K562 (cell line): ENCODE data around the gene TARBP2. TPM values are rescaled to one million over a fixed set of nuclear protein-coding genes. Genes with fewer than 3 reads are reported as not detected.

Source experiments
- ATAC-seq: fragments of 200-7000 bp; cut with Tn5 transposase; 3 replicates; pipeline ENCODE4 v1.9.1; 2020; ENCODE audit warnings: moderate library complexity
- BruUV-seq: library from RNA; stranded (reverse); fragments of 400-500 nt; replicated peaks from 2 replicates; lab custom pipeline; 2021; lab: Mats Ljungman, UMichigan
- CTCF ChIA-PET: fragments of 300-600 bp; formaldehyde crosslinking; extraction: SDS; loops from one replicate; lab custom pipeline; 2021; ENCODE audit warnings: low intra/inter-chr PET ratio; lab: Yijun Ruan, JAX
- POLR2A ChIA-PET: fragments of 300-600, 350-650 bp; sonication (Branson Sonifier 250); formaldehyde crosslinking; extraction: SDS; loops from one replicate; lab custom pipeline; 2021; ENCODE audit warnings: antibody characterized with exemption, inconsistent platforms; lab: Yijun Ruan, JAX
- DNase-seq, 4 experiments: peaks; one replicate each; pipeline versions ENCODE4 v3.0.0 to v3.0.0-alpha.2; 2011 to 2018; ENCODE audit warnings: low spot score in 3 of 4, mixed read lengths in 3 of 4; ENCODE audit errors: extremely low read depth in 1 of 4
- FAIRE-seq: peaks from 2 replicates; lab custom pipeline; 2011; peaks lifted over from hg19 to GRCh38; lab: Jason Lieb, UNC
- H2AFZ ChIP-seq: 2 replicates; pipeline ENCODE4 v1.6.0; 2011; ENCODE audit warnings: low read depth, low read length, control low read depth, inconsistent platforms
- H3K27ac ChIP-seq: fragments of 200-600 bp; 3 replicates; pipeline ENCODE4 v1.8.0; 2011; ENCODE audit warnings: low read depth, mild to moderate bottlenecking, control low read depth, inconsistent platforms, low read length, moderate library complexity, mixed read lengths; ENCODE audit errors: extremely low read depth
- H3K27me3 ChIP-seq, 2 experiments: fragments of 300-600 bp in 1 of 2; 2 replicates in 1 of 2; 3 replicates in 1 of 2; pipeline versions ENCODE4 v1.6.0 to v1.8.0; 2011; ENCODE audit warnings: inconsistent platforms in 2 of 2, low read length in 2 of 2, mild to moderate bottlenecking in 1 of 2, mixed read lengths in 1 of 2, moderate library complexity in 1 of 2; ENCODE audit not compliant: control insufficient read depth in 2 of 2, insufficient read depth in 2 of 2
- H3K36me3 ChIP-seq: fragments of 300-600 bp; 3 replicates; pipeline ENCODE4 v1.8.0; 2011; ENCODE audit warnings: mild to moderate bottlenecking, low read length, inconsistent platforms; ENCODE audit not compliant: control insufficient read depth, insufficient read depth
- H3K4me1 ChIP-seq, 2 experiments: fragments of 200-600 bp in 1 of 2; replicated peaks in 1 of 2; 2 replicates in 1 of 2; 3 replicates in 1 of 2; pipeline versions ENCODE4 v1.5.1 to v1.8.0; 2011; ENCODE audit warnings: inconsistent platforms in 2 of 2, low read length in 2 of 2, mild to moderate bottlenecking in 1 of 2, mixed read lengths in 1 of 2, moderate library complexity in 1 of 2; ENCODE audit not compliant: control insufficient read depth in 2 of 2, insufficient read depth in 2 of 2
- H3K4me2 ChIP-seq: 2 replicates; pipeline ENCODE4 v1.6.1; 2011; ENCODE audit warnings: low read length, control low read depth, inconsistent platforms, mixed read lengths; ENCODE audit not compliant: insufficient read depth
- H3K4me3 ChIP-seq: fragments of 200-600 bp; sonication (generic), shearing (Covaris generic); 2 replicates; pipeline ENCODE4 v1.5.1; 2016; ENCODE audit warnings: control low read depth, inconsistent platforms
- H3K79me2 ChIP-seq: fragments of 200-600 bp; 3 replicates; pipeline ENCODE4 v1.8.0; 2011; ENCODE audit warnings: low read length, inconsistent platforms; ENCODE audit not compliant: control insufficient read depth, insufficient read depth
- H3K9ac ChIP-seq, 2 experiments: 2 replicates each; pipeline versions ENCODE4 v1.6.0 to v1.6.1; 2011; ENCODE audit warnings: low read depth in 2 of 2, low read length in 2 of 2, control low read depth in 1 of 2, inconsistent platforms in 1 of 2, mild to moderate bottlenecking in 1 of 2, mixed read lengths in 1 of 2; ENCODE audit not compliant: insufficient read depth in 1 of 2
- H3K9me1 ChIP-seq: one replicate; pipeline ENCODE4 v1.6.0; 2011; ENCODE audit warnings: inconsistent platforms, mild to moderate bottlenecking, low read length, moderate library complexity; ENCODE audit not compliant: control insufficient read depth, insufficient read depth
- H3K9me3 ChIP-seq: replicated peaks from 2 replicates; pipeline ENCODE4 v1.5.1; 2011; ENCODE audit warnings: low read depth, low read length, inconsistent platforms; ENCODE audit not compliant: control insufficient read depth, insufficient read depth
- H4K20me1 ChIP-seq: replicated peaks from 2 replicates; pipeline ENCODE4 v1.6.1; 2011; ENCODE audit warnings: low read length, inconsistent platforms, mixed read lengths; ENCODE audit not compliant: control insufficient read depth, insufficient read depth
- CEBPB ChIP-seq: fragments of 450-650 bp; IDR thresholded peaks from 2 replicates; pipeline ENCODE4 v1.6.1; 2016; ENCODE audit warnings: missing genetic modification characterization, missing compliant biosample characterization
- CEBPG ChIP-seq, 3 experiments: fragments of 200-800 bp in 1 of 3; sonication (Bioruptor generic) in 1 of 3; sonication (generic) in 1 of 3; formaldehyde crosslinking in 1 of 3; IDR thresholded peaks in 2 of 3; conservative IDR thresholded peaks in 1 of 3; 2 replicates each; pipeline versions ENCODE4 v1.6.1 to v1.8.0; 2016 to 2022; ENCODE audit warnings: missing compliant biosample characterization in 2 of 3, missing genetic modification characterization in 2 of 3, mild to moderate bottlenecking in 1 of 3, missing genetic modification reagents in 1 of 3
- GABPA ChIP-seq: fragments of 200-800 bp; sonication (Bioruptor generic); conservative IDR thresholded peaks from 2 replicates; pipeline ENCODE4 v1.6.1; 2016; ENCODE audit warnings: low read depth, missing genetic modification characterization, missing compliant biosample characterization
- NCOA2 ChIP-seq, 2 experiments: fragments of 450-650 bp; IDR thresholded peaks; 2 replicates each; pipeline ENCODE4 v1.6.1; 2018; ENCODE audit warnings: mild to moderate bottlenecking in 2 of 2, moderate library complexity in 1 of 2; ENCODE audit not compliant: partially characterized antibody in 2 of 2
- PHB ChIP-seq: fragments of 250-450 bp; sonication (Bioruptor Pico); IDR thresholded peaks from 2 replicates; pipeline ENCODE4 v1.5.0; 2021
- RBM39 ChIP-seq: fragments of 200-400 bp; formaldehyde crosslinking; optimal IDR thresholded peaks from 2 replicates; pipeline ENCODE3; 2018; ENCODE audit warnings: low read depth, low read length
- TFE3 ChIP-seq: fragments of 450-650 bp; formaldehyde crosslinking; IDR thresholded peaks from 2 replicates; pipeline ENCODE4 v1.4.0; 2020; ENCODE audit warnings: mild to moderate bottlenecking, mixed read lengths
- WGBS: fragments of 100-300 bp; shearing (Covaris generic); methylation state at CpG from one replicate; pipeline ENCODE4 v1.1.6; 2016; ENCODE audit warnings: low coverage, mixed read lengths; ENCODE audit not compliant: insufficient coverage; ENCODE audit errors: missing lambda C conversion rate; 5-methylcytosine and 5-hydroxymethylcytosine counted together
- in situ Hi-C: fragments of 300-500 bp; cut with MboI; formaldehyde crosslinking; loops from 4 replicates; pipeline ENCODE4 v1.15.0; 2018; ENCODE audit warnings: inconsistent platforms, mixed read lengths
- intact Hi-C: fragments of 100-400 bp; cut with micrococcal nuclease; formaldehyde crosslinking; loops from 2 replicates; pipeline ENCODE4 v1.14.2; 2022
- polyA plus RNA-seq, 8 experiments: library from polyadenylated mRNA; depleted of rRNA in 4 of 8; stranded (reverse) in 5 of 8; unstranded in 3 of 8; fragments of >200 nt; fragmentation: Nextera tagmentation in 2 of 8; fragmentation: Illumina TruSeq in 1 of 8; extraction: Ambion mirVana in 2 of 8; extraction: Trizol in 1 of 8; gene quantifications; 2 replicates each; pipeline versions ENCODE4 v1.2.1 to v1.2.3, GENCODE V29; 2011 to 2014; ENCODE audit warnings: inconsistent platforms in 1 of 8, missing spikeins in 1 of 8
- total RNA-seq, 7 experiments: library from RNA; depleted of rRNA in 6 of 7; stranded (reverse); fragments of >200 nt in 6 of 7; fragmentation: Illumina TruSeq in 2 of 7; extraction: Trizol in 2 of 7; gene quantifications; 2 replicates each; pipeline versions ENCODE4 v1.2.1 to v1.2.3, GENCODE V29; 2011 to 2021; ENCODE audit warnings: low replicate concordance in 1 of 7

The TARBP2 gene
- total and polyA plus RNA-seq, 9 of the 15 experiments (the other 6 are each of a cell fraction or from before 2014, with no cell fraction given), result 5.6 to 69.0 (median 44.6) TPM

GRCh38 chr12:53495903-53496751 lies 5.0 kb upstream of the TARBP2 start (continued):
- TF ChIP-seq TFE3 (CRISPR knock-in tag) (peak; percentile 89), RBM39 (no peak)

- H3K4me2 ChIP-seq, result peak overlapping the region; percentile 28; the same call in 1 of the 2 replicates
- no peaks in the 10 kb centered on the region for H3K9me3 ChIP-seq
- H3K4me3 ChIP-seq, result no peak overlapping the region
- ATAC-seq (no peak), DNase-seq (no peak), FAIRE-seq (no peak)
- no peaks in the 10 kb centered on the region for H3K36me3 ChIP-seq
- POLR2A ChIA-PET, result interaction anchor here (0.6 to 1.2 kb wide), 3 partner anchors 9 to 42 kb away, joined by 3 to 7 read pairs (median 4); no protein-coding TSS in a partner anchor
- H3K4me1 ChIP-seq, result peaks cover 42 to 55% of the 10 kb centered on the region in 2 experiments; a peak in 4 of 5 replicates
- no peaks in the 10 kb centered on the region for H3K27me3 ChIP-seq
- H3K79me2 ChIP-seq, result peaks cover 12% of the 10 kb centered on the region
- 0% methylated on average over 1 of the region's 1 CpG for WGBS
- no peaks in the 10 kb centered on the region for H4K20me1 ChIP-seq
- CTCF ChIA-PET, result no interaction called here
- intact Hi-C loops (no loop called here), in situ Hi-C loops (no loop called here)
- H3K9me1 ChIP-seq, result no peaks in the 10 kb centered on the region
- no peak overlapping the region for H3K27ac ChIP-seq
- H3K9ac ChIP-seq, result no peak overlapping the region; a peak in 1 of 4 replicates
- BruUV-seq, result no TSS peak
- H2AFZ ChIP-seq, result peak overlapping the region; percentile 41; the same call in 1 of the 2 replicates
- no peak for TF ChIP-seq NCOA2 (IDR thresholded peaks at IDR 0.05; ENCODE audit: partially characterized antibody in 2 of 2)
- peak; percentile 69 for TF ChIP-seq CEBPB
- TF ChIP-seq CEBPG (CRISPR knock-in tag; IDR thresholded peaks at IDR 0.05), result no peak
- TF ChIP-seq CEBPG (tag; conservative IDR thresholded peaks at IDR 0.05 in 1 of 2, IDR thresholded peaks at IDR 0.05 in 1 of 2), result peak in 1 of 2 experiments; percentile 36; a peak in 1 of 4 replicates
- TF ChIP-seq GABPA (tag), result 0 out of 2 replicates have a peak, but pooled peaks have one; percentile 11
- no peak for TF ChIP-seq PHB (CRISPR knock-in tag)
Observed at GRCh38 chr12:53496752-53497032, 4.4 kb upstream of the TARBP2 start.
